PC-9 (cell line): Measurements from ENCODE around the gene IGF2BP1.

Experiments
- EZH2 ChIP-seq: fragments of 200-600 bp; sonication (generic); IDR thresholded peaks from 2 replicates; pipeline ENCODE4 v1.8.0; 2017; ENCODE audit warnings: antibody characterized with exemption, low read depth
- TF ChIP-seq, protein P1 (sequence below): fragments of 200-600 bp; sonication (generic); conservative IDR thresholded peaks from 2 replicates; pipeline ENCODE4 v1.6.1; 2017; ENCODE audit warnings: mixed run types, antibody characterized with exemption, mild to moderate bottlenecking, moderate library complexity

DNA sequence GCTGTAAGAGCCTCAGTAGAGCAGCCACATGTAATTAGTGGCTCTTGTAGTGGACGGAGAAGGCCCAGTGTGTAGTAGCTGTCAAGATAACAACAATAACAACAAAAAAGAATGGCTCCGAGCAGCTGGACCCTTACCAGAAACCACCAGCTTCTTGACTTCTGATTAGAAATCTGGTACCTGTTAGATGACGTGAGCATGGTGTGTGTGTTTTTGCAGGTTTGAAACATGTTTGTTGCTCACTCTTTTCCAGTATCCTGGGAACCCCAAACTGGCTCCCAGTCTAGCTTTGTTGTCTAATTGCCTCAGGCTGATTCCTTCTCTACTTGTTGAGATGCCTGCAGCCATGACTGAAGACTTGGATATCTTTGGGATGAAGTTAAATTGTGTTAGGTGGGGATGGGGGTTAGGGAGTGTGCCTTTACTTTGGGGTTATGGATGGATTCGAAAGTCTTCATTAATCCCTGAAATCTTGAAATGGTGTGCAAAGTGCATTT, 21.0 kb downstream of the IGF2BP1 start:
- TF ChIP-seq, protein P1, sequence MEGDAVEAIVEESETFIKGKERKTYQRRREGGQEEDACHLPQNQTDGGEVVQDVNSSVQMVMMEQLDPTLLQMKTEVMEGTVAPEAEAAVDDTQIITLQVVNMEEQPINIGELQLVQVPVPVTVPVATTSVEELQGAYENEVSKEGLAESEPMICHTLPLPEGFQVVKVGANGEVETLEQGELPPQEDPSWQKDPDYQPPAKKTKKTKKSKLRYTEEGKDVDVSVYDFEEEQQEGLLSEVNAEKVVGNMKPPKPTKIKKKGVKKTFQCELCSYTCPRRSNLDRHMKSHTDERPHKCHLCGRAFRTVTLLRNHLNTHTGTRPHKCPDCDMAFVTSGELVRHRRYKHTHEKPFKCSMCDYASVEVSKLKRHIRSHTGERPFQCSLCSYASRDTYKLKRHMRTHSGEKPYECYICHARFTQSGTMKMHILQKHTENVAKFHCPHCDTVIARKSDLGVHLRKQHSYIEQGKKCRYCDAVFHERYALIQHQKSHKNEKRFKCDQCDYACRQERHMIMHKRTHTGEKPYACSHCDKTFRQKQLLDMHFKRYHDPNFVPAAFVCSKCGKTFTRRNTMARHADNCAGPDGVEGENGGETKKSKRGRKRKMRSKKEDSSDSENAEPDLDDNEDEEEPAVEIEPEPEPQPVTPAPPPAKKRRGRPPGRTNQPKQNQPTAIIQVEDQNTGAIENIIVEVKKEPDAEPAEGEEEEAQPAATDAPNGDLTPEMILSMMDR, result no peak
- no peak for TF ChIP-seq EZH2
